Heart right ventricle (tissue), 16 donors: ENCODE measurements around the gene FAM50B. TPM values are rescaled to one million over a fixed set of nuclear protein-coding genes. Genes with fewer than 3 reads are reported as not detected.

ENCODE experiments used
- ATAC-seq, 8 donors: fragments of 200-7000 bp; cut with Tn5 transposase; one replicate each; pipeline ENCODE4 v1.9.1; 2020; ENCODE audit warnings: mild to moderate bottlenecking in 8 of 8, moderate library complexity in 8 of 8, moderate number of reproducible peaks in 1 of 8
- DNase-seq, 2 donors: peaks; one replicate each; pipeline ENCODE4 v3.0.0-alpha.2; 2020
- H3K27ac ChIP-seq, 10 donors: fragments of 200-600 bp; sonication (generic) in 2 of 10; one replicate each; pipeline versions ENCODE4 v1.5.0 to v1.8.0; 2020 to 2022; ENCODE audit warnings: mild to moderate bottlenecking in 3 of 10
- H3K27me3 ChIP-seq, 7 donors: fragments of 200-600 bp; one replicate each; pipeline ENCODE4 v1.8.0; 2021 to 2022; ENCODE audit warnings: mild to moderate bottlenecking in 2 of 7
- H3K36me3 ChIP-seq, 9 donors: fragments of 200-600 bp; sonication (generic) in 1 of 9; one replicate each; pipeline versions ENCODE4 v1.5.0 to v1.8.0; 2020 to 2022; ENCODE audit warnings: mild to moderate bottlenecking in 2 of 9
- H3K4me1 ChIP-seq, 9 donors: fragments of 200-600 bp; sonication (generic) in 1 of 9; one replicate each; pipeline versions ENCODE4 v1.5.0 to v1.8.0; 2020 to 2022; ENCODE audit warnings: mild to moderate bottlenecking in 4 of 9
- H3K4me3 ChIP-seq, 10 donors: fragments of 200-600 bp; sonication (generic) in 2 of 10; one replicate each; pipeline versions ENCODE4 v1.5.0 to v1.8.0; 2020 to 2022; ENCODE audit warnings: mild to moderate bottlenecking in 7 of 10, moderate library complexity in 2 of 10
- H3K9me3 ChIP-seq, 11 donors: fragments of 200-600 bp in 10 of 11; sonication (generic) in 2 of 11; one replicate each; pipeline versions ENCODE4 v1.5.0 to v1.8.0; 2013 to 2022; ENCODE audit warnings: mild to moderate bottlenecking in 2 of 11, control low read depth in 1 of 11, moderate library complexity in 1 of 11
- WGBS, 2 donors: extraction: QIAGEN DNeasy Blood & Tissue Kit; methylation state at CpG; one replicate each; pipeline ENCODE4 v1.1.7; 2013; ENCODE audit warnings: inconsistent platforms in 1 of 2; 5-methylcytosine and 5-hydroxymethylcytosine counted together
- intact Hi-C, 10 donors: fragments of 100-400 bp; cut with DNase I; formaldehyde crosslinking; loops; one replicate each; pipeline versions ENCODE4 v1.11.1 to v1.14.2; 2022
- polyA plus RNA-seq, 2 donors: library from polyadenylated mRNA; stranded (reverse); fragments of 200-250 nt; gene quantifications; one replicate each; pipeline ENCODE4 v1.2.3, GENCODE V29; 2013
- total RNA-seq, 10 donors: library from RNA; stranded (reverse); fragmentation: NEBNext Ultra II Directional in 3 of 10; extraction: Animal tissue kit (Norgen Biotek cat#: 25700) in 3 of 10; gene quantifications; one replicate each; pipeline versions ENCODE4 v1.2.1 to v1.2.4, GENCODE V29; 2021 to 2023
- TF ChIP-seq, protein P1 (sequence below), 9 donors: fragments of 200-600 bp; sonication (generic) in 2 of 9; IDR thresholded peaks; one replicate each; pipeline versions ENCODE4 v1.5.0 to v1.8.0; 2021 to 2022; ENCODE audit warnings: antibody characterized with exemption in 9 of 9, mild to moderate bottlenecking in 5 of 9, moderate library complexity in 1 of 9
- donor health status: Arrhythmogenic right ventricular cardiomyopathy.
- donor health status: ischemic (EF 13 %, LVEDD 7.1; RV severe dilation, severe dysfunction).
- donor health status: healthy with polysubstance abuse.
- donor health status: DM: no; HTN: yes; CAD: no.
- donor health status: DM: no; HTN: no; CAD: no.
- donor health status: ischemic (EF 25% LVEDD 6.9; RV normal size, moderate dysfunction).
- donor health status: ischemic (EF 25% LVEDD 5.7; RV mildly dilated, moderate dysfunction).
- donor health status: healthy.
- donor health status: DM: yes; HTN: yes; CAD: no.
- donor health status: Ischemic cardiomyopathy.
- donor health status: ischemic (EF 35%, LVEDD 5.7; RV mildly dilated, moderate dysfunction).
- donor health status: nonischemic (EF 11% LVEDD 7.7; RV severe dilation, severe dysfunction).
- donor health status: DM: yes; HTN: yes; CAD: no.
- donor health status: PGD.
- donor health status: ischemic (EF 29% LVEDD 5.4; RV normal size, mild dysfunction).
- donor health status: nonischemic (EF 23%, LVEDD 6.1; RV moderate dilation, normal function).

The FAM50B gene
- total and polyA plus RNA-seq, 12 donors: 5.9 to 31.3 (median 22.4) TPM

DNA sequence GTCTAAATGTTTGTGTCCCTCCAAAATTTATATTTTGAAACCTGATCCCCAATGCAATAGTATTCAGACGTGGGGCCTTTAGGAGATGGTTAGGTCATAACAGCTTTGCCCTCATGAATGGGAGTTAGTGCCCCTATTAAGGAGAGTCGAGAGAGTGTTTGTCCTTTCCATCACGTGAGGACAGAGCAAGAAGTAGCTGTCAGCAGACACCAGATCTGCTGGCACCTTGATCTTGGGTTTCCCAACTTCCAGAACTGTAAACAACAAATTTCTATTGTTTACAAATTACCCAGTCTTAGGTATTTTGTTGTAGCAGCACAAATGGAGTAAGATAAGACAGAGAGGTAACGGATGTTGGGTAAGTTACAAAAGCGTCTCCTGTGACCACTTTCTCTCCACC lies 46.6 kb downstream of the FAM50B start:
- Histone ChIP-seq H3K27ac (no peak overlapping the region), H3K9me3 (no peaks in the 10 kb centered on the region), H3K27me3 (no peaks in the 10 kb centered on the region), H3K36me3 (no peaks in the 10 kb centered on the region), H3K4me1 (peaks cover 0 to 24% (median 11%) of the 10 kb centered on the region in 9 donors), H3K4me3 (no peak overlapping the region)
- WGBS, 2 donors: 66 to 72% methylated on average over 5 of the region's 5 CpGs
- TF ChIP-seq, protein P1, sequence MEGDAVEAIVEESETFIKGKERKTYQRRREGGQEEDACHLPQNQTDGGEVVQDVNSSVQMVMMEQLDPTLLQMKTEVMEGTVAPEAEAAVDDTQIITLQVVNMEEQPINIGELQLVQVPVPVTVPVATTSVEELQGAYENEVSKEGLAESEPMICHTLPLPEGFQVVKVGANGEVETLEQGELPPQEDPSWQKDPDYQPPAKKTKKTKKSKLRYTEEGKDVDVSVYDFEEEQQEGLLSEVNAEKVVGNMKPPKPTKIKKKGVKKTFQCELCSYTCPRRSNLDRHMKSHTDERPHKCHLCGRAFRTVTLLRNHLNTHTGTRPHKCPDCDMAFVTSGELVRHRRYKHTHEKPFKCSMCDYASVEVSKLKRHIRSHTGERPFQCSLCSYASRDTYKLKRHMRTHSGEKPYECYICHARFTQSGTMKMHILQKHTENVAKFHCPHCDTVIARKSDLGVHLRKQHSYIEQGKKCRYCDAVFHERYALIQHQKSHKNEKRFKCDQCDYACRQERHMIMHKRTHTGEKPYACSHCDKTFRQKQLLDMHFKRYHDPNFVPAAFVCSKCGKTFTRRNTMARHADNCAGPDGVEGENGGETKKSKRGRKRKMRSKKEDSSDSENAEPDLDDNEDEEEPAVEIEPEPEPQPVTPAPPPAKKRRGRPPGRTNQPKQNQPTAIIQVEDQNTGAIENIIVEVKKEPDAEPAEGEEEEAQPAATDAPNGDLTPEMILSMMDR (IDR thresholded peaks at IDR 0.05): no peak
- intact Hi-C loops: no loop called here
- DNase-seq (no peak), ATAC-seq (no peak)

DNA sequence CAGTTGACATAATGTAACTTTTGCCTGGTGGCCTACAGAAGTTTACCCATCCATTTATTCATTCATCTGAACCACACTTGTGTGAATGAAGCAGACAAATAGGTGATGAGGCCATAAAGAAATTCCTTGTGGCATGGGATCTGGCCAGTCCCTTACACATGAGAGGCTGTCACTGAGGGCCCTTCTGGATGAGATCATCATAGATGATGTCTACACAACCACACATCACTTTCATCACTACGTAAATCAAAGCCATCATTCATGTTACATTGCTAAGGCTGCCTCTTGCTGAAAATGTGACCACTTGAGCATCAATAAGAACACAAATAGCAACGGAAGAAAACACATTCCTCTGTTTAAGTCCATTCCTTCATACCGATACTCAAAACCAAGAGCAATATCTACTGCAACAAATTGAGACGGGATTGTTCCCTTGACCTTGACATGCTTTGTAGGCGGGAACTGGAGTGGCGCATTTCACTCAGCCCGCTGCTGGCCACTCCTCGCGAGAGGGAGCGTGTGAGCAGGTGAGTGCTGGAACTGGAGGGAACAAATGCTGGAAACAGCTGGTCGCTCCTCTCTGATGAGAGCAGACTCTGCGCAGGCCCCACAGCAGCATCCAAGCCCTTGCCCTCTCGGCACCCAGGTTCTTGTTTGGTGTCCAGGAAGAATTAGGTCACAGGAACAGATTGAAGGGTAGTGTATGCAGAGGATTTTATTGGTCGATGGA lies 49.3 kb downstream of the FAM50B start:
- Histone ChIP-seq H3K36me3 (no peaks in the 10 kb centered on the region), H3K27me3 (no peaks in the 10 kb centered on the region), H3K4me1 (peaks cover 0 to 12% (median 0%) of the 10 kb centered on the region in 9 donors), H3K9me3 (no peaks in the 10 kb centered on the region), H3K4me3 (no peak overlapping the region), H3K27ac (no peak overlapping the region)
- 92 to 94% methylated on average over 14 of the region's 14 CpGs for WGBS, 2 donors
- no peak for ATAC-seq
- no peak for DNase-seq
- intact Hi-C loops: no loop called here
- TF ChIP-seq, protein P1 (IDR thresholded peaks at IDR 0.05): no peak

DNA sequence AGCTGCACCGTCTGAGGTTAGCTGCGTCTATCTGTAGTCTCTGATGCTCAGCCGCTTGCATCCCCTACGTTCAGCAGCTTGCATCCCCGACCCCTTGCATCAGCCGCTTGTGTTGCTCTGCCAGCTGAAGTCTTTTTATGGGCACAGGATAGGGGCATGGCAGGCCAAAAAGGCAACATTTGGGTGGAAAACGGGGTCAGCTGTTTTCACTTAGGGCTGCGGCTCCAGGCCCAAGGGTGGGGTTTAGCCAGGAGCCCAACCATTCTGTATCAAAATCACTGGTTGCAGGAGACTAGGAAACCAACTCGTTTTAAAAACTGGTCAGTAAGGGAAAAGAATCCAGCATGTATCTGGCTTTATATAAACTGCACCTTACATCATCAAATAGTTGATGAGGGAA lies 49.9 kb downstream of the FAM50B start:
- 93% methylated on average over 9 of the region's 9 CpGs for WGBS, 2 donors
- ATAC-seq (no peak), DNase-seq (no peak)
- intact Hi-C loops: no loop called here
- no peak overlapping the region for H3K4me3 ChIP-seq
- no peaks in the 10 kb centered on the region for H3K27me3 ChIP-seq
- H3K4me1 ChIP-seq: peaks cover 0 to 10% (median 0%) of the 10 kb centered on the region in 9 donors
- no peak overlapping the region for H3K27ac ChIP-seq
- TF ChIP-seq, protein P1 (IDR thresholded peaks at IDR 0.05): no peak
- H3K9me3 ChIP-seq: no peaks in the 10 kb centered on the region
- no peaks in the 10 kb centered on the region for H3K36me3 ChIP-seq

DNA sequence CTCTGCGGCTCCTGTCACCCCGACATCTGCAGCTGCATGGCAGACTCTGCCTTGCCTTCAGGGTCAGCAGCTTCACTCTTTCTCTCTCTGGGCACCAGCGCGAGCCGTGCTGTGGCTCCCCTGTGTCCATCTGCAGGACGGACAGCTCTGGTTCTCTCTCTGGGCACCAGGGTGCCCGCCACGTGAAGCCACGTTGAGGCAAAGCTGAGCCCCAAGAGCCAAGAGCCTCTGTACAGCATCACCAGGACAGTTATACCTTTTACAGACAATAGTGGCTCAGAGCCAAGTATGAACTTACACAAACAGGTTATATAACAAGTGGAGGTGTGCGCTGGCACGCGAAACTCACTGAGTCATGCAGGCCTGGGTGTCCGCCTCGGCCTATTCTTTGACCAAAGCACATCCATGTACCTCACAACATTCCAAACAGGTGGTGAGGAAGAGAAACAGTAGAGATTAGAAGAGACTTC lies 50.8 kb downstream of the FAM50B start:
- DNase-seq (no peak), ATAC-seq (no peak)
- peaks cover 0 to 8% (median 0%) of the 10 kb centered on the region in 9 donors for H3K4me1 ChIP-seq
- H3K9me3 ChIP-seq: no peaks in the 10 kb centered on the region
- WGBS, 2 donors: 72 to 78% methylated on average over 14 of the region's 14 CpGs
- H3K27ac ChIP-seq: no peak overlapping the region
- TF ChIP-seq, protein P1 (IDR thresholded peaks at IDR 0.05): no peak
- no peaks in the 10 kb centered on the region for H3K36me3 ChIP-seq
- H3K4me3 ChIP-seq: no peak overlapping the region
- no peaks in the 10 kb centered on the region for H3K27me3 ChIP-seq
- intact Hi-C loops: no loop called here

Other genes with a start within 250 kb of the FAM50B start
- 10 to 100 TPM; 11.3 to 39.5 (median 21.7) TPM for gene PXDC1, start 97.7 kb upstream of the FAM50B start, total RNA-seq
- 10 to 100 TPM; 17.5 to 69.9 TPM for gene PXDC1, start 97.7 kb upstream of the FAM50B start, polyA plus RNA-seq
- not detected for gene FAM217A, start 229.8 kb downstream of the FAM50B start, total RNA-seq
- not detected for gene FAM217A, start 229.8 kb downstream of the FAM50B start, polyA plus RNA-seq